Glomerular endothelial cell (primary cell): ENCODE measurements around the gene FTH1. TPM values are rescaled to one million over a fixed set of nuclear protein-coding genes. Genes with fewer than 3 reads are reported as not detected.
"Not testable (repeated sequence)": the region's sequence is repeated elsewhere in the genome, so short reads cannot be mapped to it uniquely, and the experiment has no call there.

Experiments used
- DNase-seq: peaks from one replicate; pipeline ENCODE4 v3.0.0-alpha.2; 2011; ENCODE audit warnings: low read depth, low spot score; ENCODE audit errors: extremely low read depth
- total RNA-seq: library from RNA; depleted of rRNA; stranded (reverse); fragments of >200 nt; gene quantifications from 2 replicates; pipeline ENCODE4 v1.2.3, GENCODE V29; 2015

The FTH1 gene
- total RNA-seq, 1 donor from 2014 or later = 2,194 TPM

GRCh38 chr11:61964666-61965271 lies 2.7 kb downstream of the FTH1 start:
- DNase-seq = not testable (repeated sequence)

- no peak for DNase-seq
Observed at GRCh38 chr11:61964058-61964665, 3.3 kb downstream of the FTH1 start.

GRCh38 chr11:61963282-61964057 lies 4.0 kb downstream of the FTH1 start:
- no peak for DNase-seq

- no peak for DNase-seq
Observed at GRCh38 chr11:61963016-61963281, 4.5 kb downstream of the FTH1 start.

GRCh38 chr11:61962213-61963015 lies 5.0 kb downstream of the FTH1 start:
- no peak for DNase-seq

- DNase-seq = no peak
Observed at GRCh38 chr11:61961570-61962212, 5.7 kb downstream of the FTH1 start.

- no peak for DNase-seq
Observed at GRCh38 chr11:61960532-61960931, 6.9 kb downstream of the FTH1 start.

- no peak for DNase-seq
Observed at GRCh38 chr11:61959678-61960077, 7.8 kb downstream of the FTH1 start.

GRCh38 chr11:61959114-61959513 lies 8.3 kb downstream of the FTH1 start:
- no peak for DNase-seq

- no peak for DNase-seq
Observed at GRCh38 chr11:61958590-61958989, 8.8 kb downstream of the FTH1 start.

- DNase-seq = no peak
Observed at GRCh38 chr11:61957021-61957770, 10.2 kb downstream of the FTH1 start.

GRCh38 chr11:61956191-61957020 lies 11.0 kb downstream of the FTH1 start:
- no peak for DNase-seq

- DNase-seq = no peak
Observed at GRCh38 chr11:61955422-61956135, 11.9 kb downstream of the FTH1 start.

GRCh38 chr11:61954851-61955421 lies 12.5 kb downstream of the FTH1 start:
- DNase-seq = no peak

- DNase-seq = no peak
Observed at GRCh38 chr11:61954106-61954850, 13.2 kb downstream of the FTH1 start.

GRCh38 chr11:61953632-61954031 lies 13.8 kb downstream of the FTH1 start:
- DNase-seq = not testable (repeated sequence)

GRCh38 chr11:61952882-61953281 lies 14.6 kb downstream of the FTH1 start:
- DNase-seq = no peak
